HG02970 (cell line): ENCODE results near the gene DUSP7.

ENCODE experiments used
- ATAC-seq: cut with Tn5 transposase; IDR thresholded peaks from one replicate; pipeline ENCODE4 v1.9.1; 2021; ENCODE audit warnings: mild to moderate bottlenecking, moderate library complexity, moderate number of reproducible peaks; ENCODE audit not compliant: unreplicated experiment, low FRiP score

Gene DUSP7

GRCh38 chr3:52086976-52087663 is 30.7 kb upstream of the DUSP7 start:
- ATAC-seq, result no peak

- ATAC-seq, result no peak
Measured at GRCh38 chr3:52086461-52086860, 30.1 kb upstream of the DUSP7 start.

GRCh38 chr3:52085681-52086282 is 29.4 kb upstream of the DUSP7 start:
- ATAC-seq, result no peak

- no peak for ATAC-seq
Measured at GRCh38 chr3:52084954-52085680, 28.7 kb upstream of the DUSP7 start.

GRCh38 chr3:52084216-52084945 is 28.0 kb upstream of the DUSP7 start:
- no peak for ATAC-seq

GRCh38 chr3:52083556-52084087 is 27.3 kb upstream of the DUSP7 start:
- no peak for ATAC-seq

GRCh38 chr3:52082951-52083350 is 26.6 kb upstream of the DUSP7 start:
- ATAC-seq, result no peak

- no peak for ATAC-seq
Measured at GRCh38 chr3:52080830-52081719, 24.7 kb upstream of the DUSP7 start.

- no peak for ATAC-seq
Measured at GRCh38 chr3:52079958-52080357, 23.6 kb upstream of the DUSP7 start.

GRCh38 chr3:52078781-52079560 is 22.6 kb upstream of the DUSP7 start:
- ATAC-seq, result no peak

GRCh38 chr3:52077925-52078324 is 21.6 kb upstream of the DUSP7 start:
- ATAC-seq, result no peak

GRCh38 chr3:52076896-52077780 is 20.8 kb upstream of the DUSP7 start:
- ATAC-seq, result no peak

- ATAC-seq, result no peak
Measured at GRCh38 chr3:52073490-52073889, 17.1 kb upstream of the DUSP7 start.

GRCh38 chr3:52072471-52072870 is 16.1 kb upstream of the DUSP7 start:
- ATAC-seq, result no peak

- ATAC-seq, result no peak
Measured at GRCh38 chr3:52072020-52072419, 15.6 kb upstream of the DUSP7 start.

- no peak for ATAC-seq
Measured at GRCh38 chr3:52070724-52071621, 14.6 kb upstream of the DUSP7 start.

GRCh38 chr3:52069855-52070254 is 13.5 kb upstream of the DUSP7 start:
- ATAC-seq, result no peak
